Left colon (tissue), 2 donors: ENCODE results near the gene CNGA2. TPM values are rescaled to one million over a fixed set of nuclear protein-coding genes. Genes with fewer than 3 reads are reported as not detected.

Source experiments
- ATAC-seq: fragments of 200-7000 bp; cut with Tn5 transposase; one replicate; pipeline ENCODE4 v1.9.1; 2020; ENCODE audit warnings: mild to moderate bottlenecking, moderate library complexity
- DNase-seq, 2 donors: peaks; one replicate each; pipeline ENCODE4 v3.0.0-alpha.2; 2020
- intact Hi-C, 2 donors: fragments of 100-400 bp; cut with DNase I in 1 of 2; cut with micrococcal nuclease in 1 of 2; formaldehyde crosslinking; loops; one replicate each; pipeline versions ENCODE4 v1.11.2 to v1.14.0; 2022; cut with DNase I, micrococcal nuclease
- total RNA-seq, 2 donors: library from RNA; stranded (reverse); fragmentation: NEBNext Ultra II Directional; extraction: Animal tissue kit (Norgen Biotek cat#: 25700); gene quantifications; one replicate each; pipeline ENCODE4 v1.2.1, GENCODE V29; 2021
- donor health status: DM: no; HTN: no; CAD: no.
- donor health status: DM: yes; HTN: yes; CAD: no.

Gene CNGA2
- total RNA-seq, 2 donors from 2014 or later = not detected

- DNase-seq (no peak), ATAC-seq (no peak)
Observed at GRCh38 chrX:151780621-151781020, 46.1 kb downstream of the CNGA2 start.

GRCh38 chrX:151789179-151789800, 54.7 kb downstream of the CNGA2 start:
- DNase-seq (peak in 1 of 2 donors; percentile 8), ATAC-seq (no peak)
- intact Hi-C loops = no loop called here

More at GRCh38 chrX:151780621-151781020, 46.1 kb downstream of the CNGA2 start:
- intact Hi-C loops = no loop called here

- DNase-seq (no peak), ATAC-seq (no peak)
- intact Hi-C loops = no loop called here
Observed at GRCh38 chrX:151790481-151791160, 56.1 kb downstream of the CNGA2 start.

GRCh38 chrX:151791961-151792360, 57.4 kb downstream of the CNGA2 start:
- intact Hi-C loops = no loop called here
- ATAC-seq = no peak

GRCh38 chrX:151792505-151792904, 58.0 kb downstream of the CNGA2 start:
- intact Hi-C loops = no loop called here
- DNase-seq (no peak), ATAC-seq (no peak)

More at GRCh38 chrX:151791961-151792360, 57.4 kb downstream of the CNGA2 start:
- DNase-seq = no peak

GRCh38 chrX:151793886-151794285, 59.3 kb downstream of the CNGA2 start:
- DNase-seq = no peak
- intact Hi-C loops = no loop called here
- ATAC-seq = no peak

Other genes with a start within 250 kb of the CNGA2 start
- not detected for gene PASD1, start 171.1 kb upstream of the CNGA2 start, total RNA-seq
- gene PRRG3, start 39.3 kb upstream of the CNGA2 start, total RNA-seq = 1 to 10 TPM in 1 of 2 donors, under 1 TPM in 1; 0.37 to 2.1 TPM
- gene FATE1, start 18.7 kb upstream of the CNGA2 start, total RNA-seq = not detected
- gene MAGEA4, start 178.1 kb downstream of the CNGA2 start, total RNA-seq = not detected
- 10 to 100 TPM; 17.7 to 19.3 TPM for gene GABRE, start 239.9 kb downstream of the CNGA2 start, total RNA-seq